Fibroblast of skin of right biceps (primary cell): ENCODE results near the gene MRRF.
"Not testable (repeated sequence)": the region's sequence is repeated elsewhere in the genome, so short reads cannot be mapped to it uniquely, and the experiment has no call there.

Source experiments
- DNase-seq: peaks from one replicate; pipeline ENCODE4 v3.0.0-alpha.2; 2013

The MRRF gene

DNA sequence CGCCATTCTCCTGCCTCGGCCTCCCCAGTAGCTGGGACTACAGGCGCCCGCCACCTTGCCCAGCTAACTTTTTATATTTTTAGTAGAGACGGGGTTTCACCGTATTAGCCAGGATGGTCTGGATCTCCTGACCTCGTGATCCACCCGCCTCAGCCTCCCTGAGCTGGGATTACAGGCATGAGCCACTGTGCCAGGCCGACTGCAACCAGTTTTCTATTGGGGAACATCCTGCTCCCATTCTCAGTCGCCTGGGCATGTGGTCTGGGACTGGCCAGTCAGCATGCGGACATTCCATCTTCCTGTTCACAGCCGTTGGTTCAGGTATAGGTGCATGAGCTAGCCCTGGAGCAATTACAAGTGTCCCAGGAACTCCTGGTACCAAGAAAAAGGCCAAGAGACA lies 98.4 kb downstream of the MRRF start:
- DNase-seq = not testable (repeated sequence)

GRCh38 chr9:122364117-122364782 lies 99.6 kb downstream of the MRRF start:
- no peak for DNase-seq

- peak; percentile 33 for DNase-seq
These were observed 100.1 kb downstream of the MRRF start for GRCh38 chr9:122364783-122365150.

GRCh38 chr9:122366074-122366660 lies 101.5 kb downstream of the MRRF start:
- no peak for DNase-seq

DNA sequence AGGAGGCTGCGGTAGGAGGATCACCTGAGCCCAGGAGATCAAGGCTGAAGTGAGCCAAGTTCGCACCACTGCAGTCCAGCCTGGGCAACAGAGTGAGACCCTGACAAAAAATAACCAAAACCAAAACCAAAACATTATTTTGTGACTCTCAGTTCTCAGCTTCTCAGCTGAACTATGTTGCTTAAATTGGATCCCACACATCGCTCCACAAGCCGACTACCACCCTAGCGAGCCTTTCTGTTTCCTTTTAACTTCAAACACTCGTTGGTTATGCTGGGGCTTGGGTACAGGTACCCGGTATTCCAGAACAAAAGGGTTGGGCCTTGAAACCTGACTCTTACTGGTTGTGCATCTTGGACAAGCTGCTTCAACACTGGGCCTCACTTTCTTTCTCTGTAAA lies 102.4 kb downstream of the MRRF start:
- DNase-seq = no peak

DNA sequence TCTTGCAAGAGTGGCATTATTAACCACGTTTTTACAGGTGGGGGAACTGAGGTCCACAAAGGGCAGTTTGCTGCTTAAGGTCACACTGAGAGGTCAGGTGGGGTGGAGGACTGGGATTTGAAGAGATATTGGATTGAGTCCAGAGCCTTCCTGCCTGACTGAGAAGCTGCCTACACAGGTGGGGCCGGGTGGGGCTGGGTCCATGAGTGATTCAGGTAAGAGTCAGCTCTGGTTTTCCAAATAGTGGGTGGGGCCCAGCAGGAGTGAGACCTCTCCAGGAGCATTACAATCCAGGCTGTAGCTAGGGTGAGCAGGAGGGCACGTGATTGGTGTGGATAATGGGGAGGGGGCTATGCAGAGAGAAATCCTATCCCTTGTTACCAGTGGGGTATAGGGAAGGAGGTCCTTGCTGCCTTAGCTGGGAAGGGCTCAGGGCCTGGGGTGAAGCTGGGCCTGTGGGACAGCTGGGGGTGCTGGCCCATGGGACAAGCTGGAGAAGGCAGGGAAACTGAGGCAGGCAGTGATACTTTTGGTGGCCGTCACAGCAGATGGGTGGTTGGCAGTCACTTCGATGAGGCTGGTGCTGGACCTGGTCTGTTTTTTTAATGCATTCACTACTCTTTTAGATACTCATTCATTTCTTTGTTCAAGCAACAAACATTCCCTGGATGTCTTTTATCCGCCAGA lies 103.2 kb downstream of the MRRF start:
- no peak for DNase-seq

DNA sequence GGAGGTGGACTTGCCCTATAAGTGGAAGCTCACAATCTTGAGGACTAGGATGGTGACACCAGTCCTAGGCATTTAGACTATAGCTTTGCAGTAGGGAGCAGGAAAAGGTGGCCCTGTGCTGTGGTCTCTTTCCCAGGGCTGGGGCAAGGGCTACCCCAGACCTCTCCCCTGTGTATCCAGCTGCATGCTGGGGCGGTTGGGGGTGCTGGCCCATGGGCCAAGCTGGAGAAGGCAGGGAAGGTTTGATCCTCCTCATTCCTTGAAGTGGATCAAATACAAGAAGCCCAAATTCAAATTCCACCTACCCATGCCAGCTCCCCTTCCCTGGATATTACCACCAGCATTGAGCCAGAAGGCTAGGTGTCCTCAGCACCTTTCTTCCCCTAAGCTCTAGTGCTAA lies 104.0 kb downstream of the MRRF start:
- DNase-seq = no peak

- DNase-seq = no peak
These were observed 105.6 kb downstream of the MRRF start for GRCh38 chr9:122370303-122370702.

DNA sequence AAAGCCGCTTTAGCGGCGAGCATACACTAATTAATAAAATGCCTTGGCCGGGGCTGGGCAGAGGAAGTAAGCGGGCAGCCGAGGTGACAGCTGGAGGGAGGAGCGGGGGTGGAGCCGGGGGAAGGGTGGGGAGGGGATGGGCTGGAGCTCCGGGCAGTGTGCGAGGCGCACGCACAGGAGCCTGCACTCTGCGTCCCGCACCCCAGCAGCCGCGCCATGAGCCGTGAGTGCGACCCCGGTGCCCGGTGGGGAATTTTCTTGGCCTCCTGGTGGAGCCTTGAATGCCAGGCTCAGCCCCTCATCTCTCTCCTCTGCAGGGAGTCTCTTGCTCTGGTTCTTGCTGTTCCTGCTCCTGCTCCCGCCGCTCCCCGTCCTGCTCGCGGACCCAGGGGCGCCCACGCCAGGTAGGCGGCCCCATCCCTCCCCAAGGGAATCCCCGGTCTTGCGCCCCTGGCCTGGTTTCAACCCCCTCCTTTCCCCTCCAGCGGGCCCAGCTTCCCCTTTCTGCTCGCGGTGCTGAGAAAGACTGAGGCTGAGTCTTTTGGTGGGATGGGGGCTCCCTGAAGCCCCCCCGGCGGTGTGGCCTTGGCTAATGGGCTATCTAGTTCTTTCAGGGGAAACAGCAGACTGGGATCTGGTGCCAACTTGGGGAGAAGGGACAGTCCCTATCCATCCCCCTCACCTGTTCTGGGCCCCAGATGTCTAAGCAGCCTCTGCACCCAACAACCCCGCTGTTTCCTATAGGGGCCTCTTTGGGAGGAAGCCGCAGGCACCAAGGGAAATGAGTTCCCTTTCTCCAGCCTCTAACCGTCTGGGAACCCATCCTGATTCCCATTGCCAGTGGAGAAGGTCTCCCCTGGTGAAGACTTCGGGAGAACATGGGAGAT lies 106.4 kb downstream of the MRRF start, which contains the start of gene PTGS1:
Gene PTGS1, plus strand, starts transcription at position 156 of the 887 bp plus-strand sequence. Its CDS starts 61 bp downstream, at position 217.
- no peak for DNase-seq

GRCh38 chr9:122371846-122372245 lies 107.2 kb downstream of the MRRF start:
- no peak for DNase-seq

- no peak for DNase-seq
These were observed 108.5 kb downstream of the MRRF start for GRCh38 chr9:122372856-122373845.

- peak; percentile 60 for DNase-seq
These were observed 110.3 kb downstream of the MRRF start for GRCh38 chr9:122374885-122375420.

GRCh38 chr9:122376796-122377195 lies 112.1 kb downstream of the MRRF start:
- DNase-seq = no peak

DNA sequence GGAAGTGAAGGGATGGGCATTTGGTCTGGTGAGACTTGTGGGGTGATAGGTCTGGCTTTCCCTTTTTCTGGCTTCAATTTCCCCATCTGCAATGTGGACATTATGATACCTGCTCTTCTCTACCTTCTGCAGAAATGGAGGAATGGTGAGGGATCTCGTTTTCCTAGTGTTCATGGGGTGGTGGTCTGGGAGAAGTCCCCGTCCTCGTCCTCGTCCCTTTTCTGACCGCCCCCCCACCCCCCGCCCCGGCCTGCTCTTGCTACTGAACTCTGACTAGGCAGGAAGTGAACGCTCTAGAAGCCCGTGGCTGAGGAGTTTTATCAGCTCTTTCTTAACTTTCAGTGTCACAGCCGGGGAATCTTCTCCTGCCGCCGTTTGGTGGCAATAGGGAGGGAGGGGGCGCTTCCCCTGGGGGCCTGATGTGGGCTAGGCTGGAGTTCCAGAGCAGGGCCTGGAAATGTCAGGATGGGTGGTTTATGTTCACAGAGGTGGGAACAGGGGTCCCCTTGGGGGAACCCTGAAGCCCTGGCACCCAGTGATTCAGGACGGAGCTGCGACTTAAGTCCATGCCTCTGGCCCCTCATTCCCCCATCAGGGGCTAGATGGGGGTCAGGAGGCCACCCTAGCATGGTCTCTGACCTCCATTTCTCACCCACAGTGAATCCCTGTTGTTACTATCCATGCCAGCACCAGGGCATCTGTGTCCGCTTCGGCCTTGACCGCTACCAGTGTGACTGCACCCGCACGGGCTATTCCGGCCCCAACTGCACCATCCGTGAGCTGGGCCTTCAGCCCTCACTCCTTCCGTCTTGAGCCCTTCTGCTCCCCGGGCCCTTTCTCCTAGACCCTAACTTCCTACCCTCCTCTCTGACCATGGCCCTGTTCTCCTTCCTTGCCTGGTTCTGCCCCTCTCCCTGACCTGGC lies 112.8 kb downstream of the MRRF start:
- no peak for DNase-seq

DNA sequence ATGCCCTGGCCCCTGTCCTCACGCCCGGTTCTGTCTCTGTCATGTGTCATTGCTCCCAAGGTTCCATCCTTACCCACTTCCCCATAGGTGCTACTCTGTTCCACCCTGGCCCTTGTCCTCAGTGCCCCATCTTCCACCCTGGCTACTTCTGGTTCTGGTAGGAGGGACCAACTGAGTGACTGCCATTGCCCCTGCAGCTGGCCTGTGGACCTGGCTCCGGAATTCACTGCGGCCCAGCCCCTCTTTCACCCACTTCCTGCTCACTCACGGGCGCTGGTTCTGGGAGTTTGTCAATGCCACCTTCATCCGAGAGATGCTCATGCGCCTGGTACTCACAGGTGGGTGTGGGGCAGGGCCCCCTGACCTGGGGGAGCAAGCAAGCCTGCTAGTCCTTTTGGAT lies 113.6 kb downstream of the MRRF start:
- DNase-seq = no peak

- no peak for DNase-seq
These were observed 114.7 kb downstream of the MRRF start for GRCh38 chr9:122379340-122379739.

DNA sequence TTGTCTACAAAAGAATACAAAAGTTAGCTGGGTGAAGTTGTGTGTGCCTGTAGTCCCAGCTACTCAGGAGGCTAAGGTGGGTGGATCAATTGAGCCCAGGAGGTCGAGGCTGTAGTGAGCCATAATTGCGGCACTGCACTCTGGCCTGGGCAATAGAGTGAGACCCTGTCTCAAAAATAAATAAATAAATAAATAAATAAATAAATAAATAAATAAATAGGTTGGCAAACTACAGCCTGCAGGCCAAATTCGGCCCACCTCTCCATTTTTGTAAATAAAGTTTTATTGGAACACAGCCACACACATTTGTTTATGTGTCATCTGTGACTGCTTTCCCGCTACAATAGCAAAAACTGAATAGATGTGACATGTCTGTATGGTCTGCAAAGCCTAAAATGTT lies 115.6 kb downstream of the MRRF start:
- no peak for DNase-seq
